Measurements from ENCODE around the gene BCAS1. TPM values are rescaled to one million over a fixed set of nuclear protein-coding genes. Genes with fewer than 3 reads are reported as not detected.

The BCAS1 gene
- total and polyA plus RNA-seq, 2 donors (not counting 3 experiments of a cell fraction or from before 2014, with no cell fraction given): not detected

GRCh38 chr20:53900380-53900999 is 169.9 kb downstream of the BCAS1 start:
- peak; percentile 84 for FAIRE-seq
- Histone ChIP-seq H3K79me2 (ENCODE audit: control insufficient read depth, insufficient read depth, low read length) (no peaks in the 10 kb centered on the region), H3K9me1 (replicated peaks; ENCODE audit: control insufficient read depth, extremely low read depth, insufficient read depth, low read length) (no peaks in the 10 kb centered on the region), H3K4me3 (replicated peaks in 1 of 3; ENCODE audit: insufficient read depth in 1 of 3, low read depth in 1 of 3, low read length in 3 of 3) (peak overlapping the region in 1 of 3 experiments; percentile 39), H3K9me3 (replicated peaks; ENCODE audit: control insufficient read depth, insufficient read depth, low read length) (no peaks in the 10 kb centered on the region), H2AFZ (ENCODE audit: low read depth, low read length) (peak overlapping the region; percentile 12), H4K20me1 (replicated peaks; ENCODE audit: control insufficient read depth, extremely low read depth, insufficient read depth, low read length) (no peaks in the 10 kb centered on the region), H3K4me1 (ENCODE audit: control insufficient read depth, extremely low read depth, insufficient read depth, low read length) (peaks cover 50% of the 10 kb centered on the region), H3K27ac (ENCODE audit: insufficient read depth, low read depth, low read length) (peak overlapping the region; percentile 97), H3K9ac (replicated peaks; ENCODE audit: extremely low read depth, insufficient read depth, low read length) (peak overlapping the region; percentile 84), H3K27me3 (ENCODE audit: control insufficient read depth in 2 of 2, insufficient read depth in 2 of 2, low read length in 2 of 2) (no peaks in the 10 kb centered on the region), H3K36me3 (ENCODE audit: control insufficient read depth in 2 of 2, extremely low read depth in 1 of 2, insufficient read depth in 2 of 2, low read length in 2 of 2) (no peaks in the 10 kb centered on the region), H3K4me2 (ENCODE audit: insufficient read depth, low read length) (peak overlapping the region; percentile 86)
- DNase-seq (ENCODE audit: low read depth, low spot score): peak; percentile 96
- intact Hi-C loops (cut with micrococcal nuclease) (loop anchor here (1.0 kb wide), 5 partner anchors 26 to 306 kb away; no protein-coding TSS in a partner anchor), dilution Hi-C loops (cut with MboI; ENCODE audit: extremely low pct_ligation_motif_present, low sequenced_read_pairs) (no loop called here)
- ChIA-PET CTCF (interaction anchor here (0.9 to 5.9 kb wide), 19 partner anchors 9 to 1588 kb away, joined by 3 to 73 read pairs (median 5); no protein-coding TSS in a partner anchor), POLR2A (interaction anchor here (0.6 to 2.3 kb wide), 5 partner anchors 15 to 306 kb away, joined by 3 to 7 read pairs (median 3); partner anchors contain the start of gene ZNF217)
- TF ChIP-seq GATA2 (IDR thresholded peaks at IDR 0.05; ENCODE audit: insufficient read depth, insufficient read length, low read depth, low read length): no peak
- no peak for TF ChIP-seq POLR2AphosphoS5 (IDR thresholded peaks at IDR 0.05; ENCODE audit: insufficient read depth, low read depth, low read length)
- TF ChIP-seq CTCF (IDR thresholded peaks at IDR 0.05; ENCODE audit: extremely low read depth in 1 of 2, insufficient read depth in 1 of 2, low read depth in 1 of 2, low read length in 2 of 2): no peak
- TF ChIP-seq EZH2 (IDR thresholded peaks at IDR 0.05; ENCODE audit: borderline replicate concordance, low read depth, low read length, severe bottlenecking): no peak
- no peak for TF ChIP-seq FOS (IDR thresholded peaks at IDR 0.05; ENCODE audit: borderline replicate concordance, insufficient read depth, low read length)
- no peak for TF ChIP-seq MYC (IDR thresholded peaks at IDR 0.05; ENCODE audit: low read depth, low read length)
- no peak for TF ChIP-seq MAX (IDR thresholded peaks at IDR 0.05; ENCODE audit: insufficient read depth, insufficient read length)
- no peak for TF ChIP-seq POLR2A (IDR thresholded peaks at IDR 0.05; ENCODE audit: low read depth, low read length)
- TF ChIP-seq JUN (IDR thresholded peaks at IDR 0.05; ENCODE audit: borderline replicate concordance, insufficient read depth, insufficient read length, low read depth): peak; percentile 91
- no TSS peak for BruUV-seq (replicated peaks)
